Measurements from ENCODE around the gene COL6A2. TPM values are rescaled to one million over a fixed set of nuclear protein-coding genes. Genes with fewer than 3 reads are reported as not detected.

Gene COL6A2
- total and polyA plus RNA-seq, 2 experiments from 2014 or later = 28.4 to 89.2 TPM

DNA sequence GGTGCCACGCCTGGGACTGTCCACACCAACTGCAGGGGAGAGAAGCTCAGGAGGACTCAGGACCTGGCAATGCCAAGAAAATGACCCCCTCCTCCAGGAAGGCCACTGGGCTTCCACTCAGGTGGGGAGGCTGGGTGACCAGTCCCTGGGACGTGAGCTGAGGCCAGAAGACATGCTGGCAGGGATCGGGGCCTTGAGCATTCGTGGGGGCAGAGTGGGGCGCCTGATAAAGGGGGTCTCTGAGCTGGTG is 15.3 kb upstream of the COL6A2 start:
- no peak for DNase-seq (ENCODE audit: low spot score)
- peaks cover 7% of the 10 kb centered on the region; the same call in 2 of the 3 replicates for H3K9me3 Mint-ChIP-seq
- peaks cover 7% of the 10 kb centered on the region for H3K27me3 Mint-ChIP-seq (ENCODE audit: insufficient read depth, low read depth, poor library complexity)
- H3K4me1 ChIP-seq (ENCODE audit: insufficient read depth) = no peaks in the 10 kb centered on the region
- ATAC-seq = no peak
- no peaks in the 10 kb centered on the region for H3K27me3 ChIP-seq (ENCODE audit: insufficient read depth)
- no peaks in the 10 kb centered on the region for H3K36me3 Mint-ChIP-seq (ENCODE audit: low read depth)
- H3K4me3 ChIP-seq = no peak overlapping the region
- H3K4me3 Mint-ChIP-seq = no peak overlapping the region
- no peaks in the 10 kb centered on the region for H3K36me3 ChIP-seq (ENCODE audit: insufficient read depth)
- H3K9me2 ChIP-seq (ENCODE audit: insufficient read depth) = no peaks in the 10 kb centered on the region
- TF ChIP-seq ZNF331 (CRISPR knock-in tag; IDR thresholded peaks at IDR 0.05; ENCODE audit: low read depth) = no peak
- TF ChIP-seq EZH2phosphoT487 (IDR thresholded peaks at IDR 0.05; ENCODE audit: unreplicated experiment) = no peak
- no peak for TF ChIP-seq ZNF114 (CRISPR knock-in tag; IDR thresholded peaks at IDR 0.05)
- TF ChIP-seq EZH2 (IDR thresholded peaks at IDR 0.05; ENCODE audit: low read depth, unreplicated experiment) = no peak
- TF ChIP-seq, protein P1, sequence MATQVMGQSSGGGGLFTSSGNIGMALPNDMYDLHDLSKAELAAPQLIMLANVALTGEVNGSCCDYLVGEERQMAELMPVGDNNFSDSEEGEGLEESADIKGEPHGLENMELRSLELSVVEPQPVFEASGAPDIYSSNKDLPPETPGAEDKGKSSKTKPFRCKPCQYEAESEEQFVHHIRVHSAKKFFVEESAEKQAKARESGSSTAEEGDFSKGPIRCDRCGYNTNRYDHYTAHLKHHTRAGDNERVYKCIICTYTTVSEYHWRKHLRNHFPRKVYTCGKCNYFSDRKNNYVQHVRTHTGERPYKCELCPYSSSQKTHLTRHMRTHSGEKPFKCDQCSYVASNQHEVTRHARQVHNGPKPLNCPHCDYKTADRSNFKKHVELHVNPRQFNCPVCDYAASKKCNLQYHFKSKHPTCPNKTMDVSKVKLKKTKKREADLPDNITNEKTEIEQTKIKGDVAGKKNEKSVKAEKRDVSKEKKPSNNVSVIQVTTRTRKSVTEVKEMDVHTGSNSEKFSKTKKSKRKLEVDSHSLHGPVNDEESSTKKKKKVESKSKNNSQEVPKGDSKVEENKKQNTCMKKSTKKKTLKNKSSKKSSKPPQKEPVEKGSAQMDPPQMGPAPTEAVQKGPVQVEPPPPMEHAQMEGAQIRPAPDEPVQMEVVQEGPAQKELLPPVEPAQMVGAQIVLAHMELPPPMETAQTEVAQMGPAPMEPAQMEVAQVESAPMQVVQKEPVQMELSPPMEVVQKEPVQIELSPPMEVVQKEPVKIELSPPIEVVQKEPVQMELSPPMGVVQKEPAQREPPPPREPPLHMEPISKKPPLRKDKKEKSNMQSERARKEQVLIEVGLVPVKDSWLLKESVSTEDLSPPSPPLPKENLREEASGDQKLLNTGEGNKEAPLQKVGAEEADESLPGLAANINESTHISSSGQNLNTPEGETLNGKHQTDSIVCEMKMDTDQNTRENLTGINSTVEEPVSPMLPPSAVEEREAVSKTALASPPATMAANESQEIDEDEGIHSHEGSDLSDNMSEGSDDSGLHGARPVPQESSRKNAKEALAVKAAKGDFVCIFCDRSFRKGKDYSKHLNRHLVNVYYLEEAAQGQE (IDR thresholded peaks at IDR 0.05; ENCODE audit: unreplicated experiment) = no peak
- TF ChIP-seq, protein P2, sequence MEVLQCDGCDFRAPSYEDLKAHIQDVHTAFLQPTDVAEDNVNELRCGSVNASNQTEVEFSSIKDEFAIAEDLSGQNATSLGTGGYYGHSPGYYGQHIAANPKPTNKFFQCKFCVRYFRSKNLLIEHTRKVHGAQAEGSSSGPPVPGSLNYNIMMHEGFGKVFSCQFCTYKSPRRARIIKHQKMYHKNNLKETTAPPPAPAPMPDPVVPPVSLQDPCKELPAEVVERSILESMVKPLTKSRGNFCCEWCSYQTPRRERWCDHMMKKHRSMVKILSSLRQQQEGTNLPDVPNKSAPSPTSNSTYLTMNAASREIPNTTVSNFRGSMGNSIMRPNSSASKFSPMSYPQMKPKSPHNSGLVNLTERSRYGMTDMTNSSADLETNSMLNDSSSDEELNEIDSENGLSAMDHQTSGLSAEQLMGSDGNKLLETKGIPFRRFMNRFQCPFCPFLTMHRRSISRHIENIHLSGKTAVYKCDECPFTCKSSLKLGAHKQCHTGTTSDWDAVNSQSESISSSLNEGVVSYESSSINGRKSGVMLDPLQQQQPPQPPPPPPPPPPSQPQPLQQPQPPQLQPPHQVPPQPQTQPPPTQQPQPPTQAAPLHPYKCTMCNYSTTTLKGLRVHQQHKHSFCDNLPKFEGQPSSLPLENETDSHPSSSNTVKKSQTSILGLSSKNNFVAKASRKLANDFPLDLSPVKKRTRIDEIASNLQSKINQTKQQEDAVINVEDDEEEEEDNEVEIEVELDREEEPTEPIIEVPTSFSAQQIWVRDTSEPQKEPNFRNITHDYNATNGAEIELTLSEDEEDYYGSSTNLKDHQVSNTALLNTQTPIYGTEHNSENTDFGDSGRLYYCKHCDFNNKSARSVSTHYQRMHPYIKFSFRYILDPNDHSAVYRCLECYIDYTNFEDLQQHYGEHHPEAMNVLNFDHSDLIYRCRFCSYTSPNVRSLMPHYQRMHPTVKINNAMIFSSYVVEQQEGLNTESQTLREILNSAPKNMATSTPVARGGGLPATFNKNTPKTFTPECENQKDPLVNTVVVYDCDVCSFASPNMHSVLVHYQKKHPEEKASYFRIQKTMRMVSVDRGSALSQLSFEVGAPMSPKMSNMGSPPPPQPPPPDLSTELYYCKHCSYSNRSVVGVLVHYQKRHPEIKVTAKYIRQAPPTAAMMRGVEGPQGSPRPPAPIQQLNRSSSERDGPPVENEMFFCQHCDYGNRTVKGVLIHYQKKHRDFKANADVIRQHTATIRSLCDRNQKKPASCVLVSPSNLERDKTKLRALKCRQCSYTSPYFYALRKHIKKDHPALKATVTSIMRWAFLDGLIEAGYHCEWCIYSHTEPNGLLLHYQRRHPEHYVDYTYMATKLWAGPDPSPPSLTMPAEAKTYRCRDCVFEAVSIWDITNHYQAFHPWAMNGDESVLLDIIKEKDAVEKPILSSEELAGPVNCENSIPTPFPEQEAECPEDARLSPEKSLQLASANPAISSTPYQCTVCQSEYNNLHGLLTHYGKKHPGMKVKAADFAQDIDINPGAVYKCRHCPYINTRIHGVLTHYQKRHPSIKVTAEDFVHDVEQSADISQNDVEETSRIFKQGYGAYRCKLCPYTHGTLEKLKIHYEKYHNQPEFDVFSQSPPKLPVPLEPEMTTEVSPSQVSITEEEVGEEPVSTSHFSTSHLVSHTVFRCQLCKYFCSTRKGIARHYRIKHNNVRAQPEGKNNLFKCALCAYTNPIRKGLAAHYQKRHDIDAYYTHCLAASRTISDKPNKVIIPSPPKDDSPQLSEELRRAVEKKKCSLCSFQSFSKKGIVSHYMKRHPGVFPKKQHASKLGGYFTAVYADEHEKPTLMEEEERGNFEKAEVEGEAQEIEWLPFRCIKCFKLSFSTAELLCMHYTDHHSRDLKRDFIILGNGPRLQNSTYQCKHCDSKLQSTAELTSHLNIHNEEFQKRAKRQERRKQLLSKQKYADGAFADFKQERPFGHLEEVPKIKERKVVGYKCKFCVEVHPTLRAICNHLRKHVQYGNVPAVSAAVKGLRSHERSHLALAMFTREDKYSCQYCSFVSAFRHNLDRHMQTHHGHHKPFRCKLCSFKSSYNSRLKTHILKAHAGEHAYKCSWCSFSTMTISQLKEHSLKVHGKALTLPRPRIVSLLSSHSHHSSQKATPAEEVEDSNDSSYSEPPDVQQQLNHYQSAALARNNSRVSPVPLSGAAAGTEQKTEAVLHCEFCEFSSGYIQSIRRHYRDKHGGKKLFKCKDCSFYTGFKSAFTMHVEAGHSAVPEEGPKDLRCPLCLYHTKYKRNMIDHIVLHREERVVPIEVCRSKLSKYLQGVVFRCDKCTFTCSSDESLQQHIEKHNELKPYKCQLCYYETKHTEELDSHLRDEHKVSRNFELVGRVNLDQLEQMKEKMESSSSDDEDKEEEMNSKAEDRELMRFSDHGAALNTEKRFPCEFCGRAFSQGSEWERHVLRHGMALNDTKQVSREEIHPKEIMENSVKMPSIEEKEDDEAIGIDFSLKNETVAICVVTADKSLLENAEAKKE (CRISPR knock-in tag; IDR thresholded peaks at IDR 0.05) = no peak
- TF ChIP-seq JUNB (IDR thresholded peaks at IDR 0.05; ENCODE audit: unreplicated experiment) = no peak
- no peak for TF ChIP-seq STAT1 (IDR thresholded peaks at IDR 0.05; ENCODE audit: unreplicated experiment)
- TF ChIP-seq, protein P3, sequence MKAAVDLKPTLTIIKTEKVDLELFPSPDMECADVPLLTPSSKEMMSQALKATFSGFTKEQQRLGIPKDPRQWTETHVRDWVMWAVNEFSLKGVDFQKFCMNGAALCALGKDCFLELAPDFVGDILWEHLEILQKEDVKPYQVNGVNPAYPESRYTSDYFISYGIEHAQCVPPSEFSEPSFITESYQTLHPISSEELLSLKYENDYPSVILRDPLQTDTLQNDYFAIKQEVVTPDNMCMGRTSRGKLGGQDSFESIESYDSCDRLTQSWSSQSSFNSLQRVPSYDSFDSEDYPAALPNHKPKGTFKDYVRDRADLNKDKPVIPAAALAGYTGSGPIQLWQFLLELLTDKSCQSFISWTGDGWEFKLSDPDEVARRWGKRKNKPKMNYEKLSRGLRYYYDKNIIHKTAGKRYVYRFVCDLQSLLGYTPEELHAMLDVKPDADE (IDR thresholded peaks at IDR 0.05) = no peak
- TF ChIP-seq POLR2AphosphoS5 (IDR thresholded peaks at IDR 0.05; ENCODE audit: low read depth) = no peak
- TF ChIP-seq, protein P4, sequence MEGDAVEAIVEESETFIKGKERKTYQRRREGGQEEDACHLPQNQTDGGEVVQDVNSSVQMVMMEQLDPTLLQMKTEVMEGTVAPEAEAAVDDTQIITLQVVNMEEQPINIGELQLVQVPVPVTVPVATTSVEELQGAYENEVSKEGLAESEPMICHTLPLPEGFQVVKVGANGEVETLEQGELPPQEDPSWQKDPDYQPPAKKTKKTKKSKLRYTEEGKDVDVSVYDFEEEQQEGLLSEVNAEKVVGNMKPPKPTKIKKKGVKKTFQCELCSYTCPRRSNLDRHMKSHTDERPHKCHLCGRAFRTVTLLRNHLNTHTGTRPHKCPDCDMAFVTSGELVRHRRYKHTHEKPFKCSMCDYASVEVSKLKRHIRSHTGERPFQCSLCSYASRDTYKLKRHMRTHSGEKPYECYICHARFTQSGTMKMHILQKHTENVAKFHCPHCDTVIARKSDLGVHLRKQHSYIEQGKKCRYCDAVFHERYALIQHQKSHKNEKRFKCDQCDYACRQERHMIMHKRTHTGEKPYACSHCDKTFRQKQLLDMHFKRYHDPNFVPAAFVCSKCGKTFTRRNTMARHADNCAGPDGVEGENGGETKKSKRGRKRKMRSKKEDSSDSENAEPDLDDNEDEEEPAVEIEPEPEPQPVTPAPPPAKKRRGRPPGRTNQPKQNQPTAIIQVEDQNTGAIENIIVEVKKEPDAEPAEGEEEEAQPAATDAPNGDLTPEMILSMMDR (conservative IDR thresholded peaks at IDR 0.05; ENCODE audit: low read depth in 2 of 2) = no peak
- no peak for TF ChIP-seq CREB1 (CRISPR knock-in tag; IDR thresholded peaks at IDR 0.05; ENCODE audit: low read depth)
- TF ChIP-seq NANOG (IDR thresholded peaks at IDR 0.05; ENCODE audit: borderline replicate concordance) = no peak
- H4K20me1 ChIP-seq (replicated peaks; ENCODE audit: insufficient read depth) = no peaks in the 10 kb centered on the region
- H3F3A ChIP-seq (replicated peaks; ENCODE audit: low read depth) = no peaks in the 10 kb centered on the region
- no peaks in the 10 kb centered on the region; the same call in 2 of the 3 replicates for H3K4me1 Mint-ChIP-seq
- H3K79me2 ChIP-seq (replicated peaks; ENCODE audit: insufficient read depth) = no peaks in the 10 kb centered on the region
- no peak overlapping the region for H3K27ac ChIP-seq (ENCODE audit: low read depth)
- no peak overlapping the region for H2AFZ ChIP-seq
- no peak overlapping the region for H3K27ac Mint-ChIP-seq
- no peak overlapping the region for H3K4me2 ChIP-seq

Data from GM23338 (cell line).